Measurements from ENCODE around the gene PTPN2. TPM values are rescaled to one million over a fixed set of nuclear protein-coding genes. Genes with fewer than 3 reads are reported as not detected.

The PTPN2 gene
- total and polyA plus RNA-seq, 2 experiments from 2014 or later: 49.9 to 65.5 TPM

DNA sequence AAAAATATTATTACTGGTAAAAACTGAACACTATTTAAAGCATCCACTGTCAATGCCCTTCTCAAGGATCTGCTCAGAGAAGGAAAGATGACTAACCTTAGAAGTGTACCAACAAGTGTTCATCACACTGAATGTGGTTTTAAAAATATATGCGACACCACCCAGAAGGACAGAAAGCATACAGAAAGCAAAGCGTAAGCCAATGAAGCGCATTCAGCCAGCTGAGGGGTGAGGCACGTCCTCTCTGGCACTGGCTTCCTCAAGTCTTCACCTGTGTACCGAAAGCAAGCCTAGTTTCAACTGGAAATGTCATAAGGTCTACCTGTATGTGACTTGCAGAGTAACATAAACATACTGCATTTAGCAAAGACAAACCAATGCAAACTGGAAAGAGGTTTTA is 92.4 kb downstream of the PTPN2 start (continued):
- TF ChIP-seq ZNF462 (CRISPR knock-in tag; IDR thresholded peaks at IDR 0.05): no peak

DNA sequence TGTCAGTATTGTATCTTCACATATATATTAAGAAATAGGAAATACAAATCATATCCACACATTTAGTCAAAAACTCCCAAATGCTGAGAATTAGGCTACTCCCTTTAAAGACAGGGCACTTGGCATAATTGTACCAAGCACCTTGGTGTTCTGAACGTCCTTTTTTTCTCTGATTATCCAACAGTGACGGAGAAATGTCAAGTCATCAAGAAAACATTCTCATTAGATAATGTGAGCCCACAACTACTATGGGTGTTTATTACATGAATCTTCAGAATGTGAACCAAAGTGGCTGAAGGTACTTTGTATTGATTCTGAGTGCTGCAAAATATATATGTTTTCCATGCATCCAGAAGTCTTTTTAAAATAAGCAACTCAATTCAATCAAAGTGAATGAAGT is 97.4 kb downstream of the PTPN2 start:
- no peak for ATAC-seq
- no peak overlapping the region for H3K27ac Mint-ChIP-seq
- TF ChIP-seq EZH2 (IDR thresholded peaks at IDR 0.05; ENCODE audit: low read depth, unreplicated experiment) (no peak), ETS1 (IDR thresholded peaks at IDR 0.05) (no peak), NANOG (IDR thresholded peaks at IDR 0.05; ENCODE audit: borderline replicate concordance) (no peak), JUNB (IDR thresholded peaks at IDR 0.05; ENCODE audit: unreplicated experiment) (no peak), ZNF331 (CRISPR knock-in tag; IDR thresholded peaks at IDR 0.05; ENCODE audit: low read depth) (no peak), POLR2AphosphoS5 (IDR thresholded peaks at IDR 0.05; ENCODE audit: low read depth) (no peak), ZNF114 (CRISPR knock-in tag; IDR thresholded peaks at IDR 0.05) (no peak), CREB1 (CRISPR knock-in tag; IDR thresholded peaks at IDR 0.05; ENCODE audit: low read depth) (no peak)
- TF ChIP-seq, protein P1, sequence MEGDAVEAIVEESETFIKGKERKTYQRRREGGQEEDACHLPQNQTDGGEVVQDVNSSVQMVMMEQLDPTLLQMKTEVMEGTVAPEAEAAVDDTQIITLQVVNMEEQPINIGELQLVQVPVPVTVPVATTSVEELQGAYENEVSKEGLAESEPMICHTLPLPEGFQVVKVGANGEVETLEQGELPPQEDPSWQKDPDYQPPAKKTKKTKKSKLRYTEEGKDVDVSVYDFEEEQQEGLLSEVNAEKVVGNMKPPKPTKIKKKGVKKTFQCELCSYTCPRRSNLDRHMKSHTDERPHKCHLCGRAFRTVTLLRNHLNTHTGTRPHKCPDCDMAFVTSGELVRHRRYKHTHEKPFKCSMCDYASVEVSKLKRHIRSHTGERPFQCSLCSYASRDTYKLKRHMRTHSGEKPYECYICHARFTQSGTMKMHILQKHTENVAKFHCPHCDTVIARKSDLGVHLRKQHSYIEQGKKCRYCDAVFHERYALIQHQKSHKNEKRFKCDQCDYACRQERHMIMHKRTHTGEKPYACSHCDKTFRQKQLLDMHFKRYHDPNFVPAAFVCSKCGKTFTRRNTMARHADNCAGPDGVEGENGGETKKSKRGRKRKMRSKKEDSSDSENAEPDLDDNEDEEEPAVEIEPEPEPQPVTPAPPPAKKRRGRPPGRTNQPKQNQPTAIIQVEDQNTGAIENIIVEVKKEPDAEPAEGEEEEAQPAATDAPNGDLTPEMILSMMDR (conservative IDR thresholded peaks at IDR 0.05; ENCODE audit: low read depth in 2 of 2): no peak

More for the DNA sequence above, 97.4 kb downstream of the PTPN2 start:
- no peaks in the 10 kb centered on the region for H3K4me1 Mint-ChIP-seq
- no peaks in the 10 kb centered on the region for H3K9me3 Mint-ChIP-seq
- Histone ChIP-seq H4K20me1 (replicated peaks; ENCODE audit: insufficient read depth) (no peaks in the 10 kb centered on the region; the same call in 1 of the 2 replicates), H3K4me1 (ENCODE audit: insufficient read depth) (no peaks in the 10 kb centered on the region), H3K79me2 (replicated peaks; ENCODE audit: insufficient read depth) (no peaks in the 10 kb centered on the region), H3K27me3 (ENCODE audit: insufficient read depth) (no peaks in the 10 kb centered on the region), H3F3A (replicated peaks; ENCODE audit: low read depth) (no peaks in the 10 kb centered on the region), H3K9me2 (ENCODE audit: insufficient read depth) (no peaks in the 10 kb centered on the region), H3K36me3 (ENCODE audit: insufficient read depth) (no peaks in the 10 kb centered on the region), H2AFZ (no peak overlapping the region), H3K4me2 (no peak overlapping the region), H3K4me3 (no peak overlapping the region), H3K27ac (ENCODE audit: low read depth) (no peak overlapping the region)
- DNase-seq (ENCODE audit: low spot score): no peak
- peaks cover 4% of the 10 kb centered on the region for H3K27me3 Mint-ChIP-seq (ENCODE audit: insufficient read depth, low read depth, poor library complexity)
- no peaks in the 10 kb centered on the region; the same call in 2 of the 3 replicates for H3K36me3 Mint-ChIP-seq (ENCODE audit: low read depth)
- no peak overlapping the region for H3K4me3 Mint-ChIP-seq

Data from GM23338 (cell line).